SK-N-MC (cell line): ENCODE data around the gene YWHAH.

Experiments
- EZH2 ChIP-seq: fragments of 200-600 bp; sonication (generic); IDR thresholded peaks from one replicate; pipeline ENCODE4 v1.6.1; 2017; ENCODE audit warnings: antibody characterized with exemption
- FOXP2 ChIP-seq: optimal IDR thresholded peaks from 2 replicates; pipeline ENCODE3; 2011; ENCODE audit warnings: mild to moderate bottlenecking, moderate library complexity; ENCODE audit not compliant: insufficient read depth; ENCODE audit errors: extremely low read length, control extremely low read depth
- POLR2AphosphoS5 ChIP-seq: IDR thresholded peaks from 2 replicates; pipeline ENCODE4 v1.6.1; 2012; ENCODE audit warnings: mild to moderate bottlenecking, low read depth, low read length, borderline replicate concordance

GRCh38 chr22:31973739-31974138, 29.4 kb downstream of the YWHAH start:
- TF ChIP-seq POLR2AphosphoS5 (no peak), EZH2 (no peak), FOXP2 (no peak)
